Pancreas (tissue), 10 donors: ENCODE results near the gene PIGB. TPM values are rescaled to one million over a fixed set of nuclear protein-coding genes. Genes with fewer than 3 reads are reported as not detected.
A peak's percentile ranks its signal among the peaks of the same experiment; 100 is the strongest.

Experiments used
- ATAC-seq, 4 donors: fragments of 200-7000 bp; cut with Tn5 transposase; one replicate each; pipeline versions ENCODE4 v1.8.0 to v1.9.1; 2020; ENCODE audit warnings: mild to moderate bottlenecking in 4 of 4, moderate library complexity in 4 of 4
- DNase-seq, 6 donors: peaks; one replicate each; pipeline ENCODE4 v3.0.0-alpha.2; 2020
- FAIRE-seq: peaks from 2 replicates; lab custom pipeline; 2012; peaks lifted over from hg19 to GRCh38; lab: Jason Lieb, UNC
- H3K27ac ChIP-seq, 4 donors: fragments of 200-600 bp; sonication (generic); 1 replicate in 3 of 4; 2 replicates in 1 of 4; pipeline versions ENCODE4 v1.5.0 to v1.8.0; 2020
- H3K27me3 ChIP-seq, 4 donors: fragments of 200-600 bp; one replicate each; pipeline ENCODE4 v1.8.0; 2021
- H3K36me3 ChIP-seq, 3 donors: fragments of 200-600 bp; sonication (generic) in 1 of 3; one replicate each; pipeline versions ENCODE4 v1.5.0 to v1.8.0; 2020 to 2021
- H3K4me1 ChIP-seq, 3 donors: fragments of 200-600 bp; one replicate each; pipeline ENCODE4 v1.8.0; 2021
- H3K4me3 ChIP-seq, 4 donors: fragments of 200-600 bp; sonication (generic) in 2 of 4; one replicate each; pipeline versions ENCODE4 v1.5.0 to v1.8.0; 2020 to 2021
- H3K9me3 ChIP-seq, 4 donors: fragments of 200-600 bp; one replicate each; pipeline ENCODE4 v1.8.0; 2021
- WGBS, 2 donors: extraction: QIAGEN DNeasy Blood & Tissue Kit; methylation state at CpG; one replicate each; pipeline ENCODE4 v1.1.7; 2013; 5-methylcytosine and 5-hydroxymethylcytosine counted together
- intact Hi-C, 3 donors: fragments of 100-400 bp; cut with DNase I; formaldehyde crosslinking; loops; one replicate each; pipeline versions ENCODE4 v1.11.1 to v1.14.2; 2022
- polyA plus RNA-seq, 2 donors: library from polyadenylated mRNA; stranded (reverse); fragments of 200-250 nt; gene quantifications; one replicate each; pipeline ENCODE4 v1.2.3, GENCODE V29; 2013
- total RNA-seq, 6 donors: library from RNA; stranded (reverse); fragmentation: NEBNext Ultra II Directional in 4 of 6; extraction: Animal tissue kit (Norgen Biotek cat#: 25700) in 4 of 6; gene quantifications; one replicate each; pipeline versions ENCODE4 v1.2.1 to v1.2.4, GENCODE V29; 2021 to 2023
- TF ChIP-seq, protein P1 (sequence below), 4 donors: fragments of 200-600 bp; sonication (generic) in 3 of 4; IDR thresholded peaks; one replicate each; pipeline versions ENCODE4 v1.5.0 to v1.8.0; 2021; ENCODE audit warnings: antibody characterized with exemption in 4 of 4
- donor health status: healthy with polysubstance abuse.
- donor health status: DM: no; HTN: no; CAD: no; lungs with moderate emphysema.
- donor health status: DM: no; HTN: no; CAD: no.
- donor health status: control.
- donor health status: control.
- donor health status: Bipolar disorder and iron deficiency.
- donor health status: DM: yes; HTN: yes; CAD: no.
- donor health status: DM: no; HTN: no; CAD: no.
- donor health status: DM: no; HTN: no; CAD: no.
- donor health status: DM: yes; HTN: yes; CAD: no.

The PIGB gene
- total and polyA plus RNA-seq, 8 donors: 3.4 to 13.1 (median 6.0) TPM

DNA sequence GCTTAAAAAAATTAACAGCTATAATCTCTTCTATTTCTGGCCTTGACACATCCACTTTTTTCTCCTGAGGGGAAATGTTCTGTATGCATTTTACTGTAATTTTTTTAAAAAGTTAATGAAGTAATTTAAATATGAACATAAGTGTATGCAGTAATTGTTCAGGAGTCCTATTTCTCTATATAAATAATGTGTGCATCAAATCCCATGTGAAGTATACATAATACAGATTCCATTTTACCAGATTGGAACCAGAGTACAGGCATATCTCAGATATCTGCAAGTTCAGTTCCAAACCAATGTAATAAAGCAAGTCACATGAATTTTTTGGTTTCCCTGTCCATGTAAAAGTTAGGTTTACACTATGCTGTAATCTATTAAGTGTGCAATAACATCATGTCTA, 62.6 kb downstream of the PIGB start:
- Histone ChIP-seq H3K4me3 (no peak overlapping the region), H3K4me1 (no peaks in the 10 kb centered on the region), H3K27ac (no peak overlapping the region), H3K27me3 (no peaks in the 10 kb centered on the region), H3K9me3 (no peaks in the 10 kb centered on the region), H3K36me3 (peaks cover 0 to 43% (median 13%) of the 10 kb centered on the region in 3 donors)
- no peak for DNase-seq
- intact Hi-C loops: no loop called here
- no peak for ATAC-seq
- TF ChIP-seq, protein P1, sequence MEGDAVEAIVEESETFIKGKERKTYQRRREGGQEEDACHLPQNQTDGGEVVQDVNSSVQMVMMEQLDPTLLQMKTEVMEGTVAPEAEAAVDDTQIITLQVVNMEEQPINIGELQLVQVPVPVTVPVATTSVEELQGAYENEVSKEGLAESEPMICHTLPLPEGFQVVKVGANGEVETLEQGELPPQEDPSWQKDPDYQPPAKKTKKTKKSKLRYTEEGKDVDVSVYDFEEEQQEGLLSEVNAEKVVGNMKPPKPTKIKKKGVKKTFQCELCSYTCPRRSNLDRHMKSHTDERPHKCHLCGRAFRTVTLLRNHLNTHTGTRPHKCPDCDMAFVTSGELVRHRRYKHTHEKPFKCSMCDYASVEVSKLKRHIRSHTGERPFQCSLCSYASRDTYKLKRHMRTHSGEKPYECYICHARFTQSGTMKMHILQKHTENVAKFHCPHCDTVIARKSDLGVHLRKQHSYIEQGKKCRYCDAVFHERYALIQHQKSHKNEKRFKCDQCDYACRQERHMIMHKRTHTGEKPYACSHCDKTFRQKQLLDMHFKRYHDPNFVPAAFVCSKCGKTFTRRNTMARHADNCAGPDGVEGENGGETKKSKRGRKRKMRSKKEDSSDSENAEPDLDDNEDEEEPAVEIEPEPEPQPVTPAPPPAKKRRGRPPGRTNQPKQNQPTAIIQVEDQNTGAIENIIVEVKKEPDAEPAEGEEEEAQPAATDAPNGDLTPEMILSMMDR (IDR thresholded peaks at IDR 0.05): no peak
- FAIRE-seq: no peak

DNA sequence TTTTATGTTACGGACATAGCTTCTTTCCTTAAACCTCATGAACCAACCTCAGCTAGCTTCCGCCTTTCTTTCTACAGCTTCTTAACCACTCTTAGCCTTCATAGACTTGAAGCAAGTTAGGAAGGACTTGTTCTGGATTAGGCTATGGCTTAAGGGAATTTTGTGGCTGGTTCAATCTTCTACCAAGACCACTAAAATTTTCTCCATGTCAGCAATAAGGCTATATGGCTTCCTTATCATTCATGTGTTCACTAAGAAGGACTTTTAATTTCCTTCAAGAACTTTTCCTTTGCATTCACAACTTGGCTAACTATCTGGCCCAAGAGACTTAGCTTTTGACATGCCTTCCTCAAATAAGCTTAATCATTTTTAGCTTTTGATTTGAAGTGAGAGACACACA, 64.7 kb downstream of the PIGB start:
- H3K36me3 ChIP-seq: peaks cover 0 to 34% (median 16%) of the 10 kb centered on the region in 3 donors
- H3K9me3 ChIP-seq: no peaks in the 10 kb centered on the region
- FAIRE-seq: no peak

DNA sequence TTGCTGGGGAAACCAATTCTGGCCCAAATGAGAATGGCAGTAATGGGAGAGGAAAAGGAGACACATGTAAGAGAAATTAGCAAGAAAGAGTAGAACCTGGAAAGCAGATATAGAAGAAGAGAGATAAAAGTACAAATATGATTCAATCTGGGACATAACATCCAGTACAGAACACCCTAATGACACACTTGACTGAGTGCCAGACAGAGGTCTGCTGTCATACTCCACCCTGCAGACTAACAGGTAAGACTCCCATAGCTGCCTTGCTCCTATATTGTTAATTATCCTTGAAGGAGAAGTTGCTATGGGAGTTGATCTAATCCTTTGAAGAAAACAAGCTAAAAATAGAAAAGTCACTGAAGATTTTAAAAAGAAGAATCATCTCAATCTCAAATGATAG, 68.0 kb downstream of the PIGB start:
- intact Hi-C loops: no loop called here
- ATAC-seq (no peak), FAIRE-seq (no peak)

More for the DNA sequence above, 64.7 kb downstream of the PIGB start:
- 100% methylated on average over 2 of the region's 2 CpGs for WGBS, 2 donors
- no peaks in the 10 kb centered on the region for H3K4me1 ChIP-seq
- TF ChIP-seq, protein P1 (IDR thresholded peaks at IDR 0.05): no peak
- H3K27me3 ChIP-seq: no peaks in the 10 kb centered on the region
- no peak overlapping the region for H3K27ac ChIP-seq
- ATAC-seq (no peak), DNase-seq (no peak)
- H3K4me3 ChIP-seq: no peak overlapping the region
- intact Hi-C loops: no loop called here

DNA sequence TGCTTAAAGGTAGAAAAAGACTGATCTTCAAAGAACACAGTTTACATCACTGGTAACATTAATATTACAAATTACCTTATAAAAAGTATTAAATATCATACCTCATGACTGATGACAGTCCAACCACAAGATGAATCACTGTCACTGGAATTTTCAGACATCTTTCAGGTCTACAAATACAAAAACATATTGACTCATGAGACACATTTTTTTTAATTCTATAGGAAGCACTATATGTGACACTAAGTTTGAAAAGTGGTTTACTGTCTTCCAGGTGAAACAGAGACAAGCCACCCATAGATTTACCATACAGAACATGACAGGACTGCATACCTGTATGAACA, 70.2 kb downstream of the PIGB start:
- H3K36me3 ChIP-seq: peaks cover 0 to 18% (median 8%) of the 10 kb centered on the region in 3 donors
- no peak for ATAC-seq
- no peaks in the 10 kb centered on the region for H3K9me3 ChIP-seq
- peaks cover 0 to 4% (median 3%) of the 10 kb centered on the region in 3 donors for H3K4me1 ChIP-seq
- H3K27ac ChIP-seq: no peak overlapping the region
- no peak for FAIRE-seq
- TF ChIP-seq, protein P1 (IDR thresholded peaks at IDR 0.05): no peak
- H3K27me3 ChIP-seq: no peaks in the 10 kb centered on the region
- intact Hi-C loops: no loop called here
- no peak for DNase-seq
- no peak overlapping the region for H3K4me3 ChIP-seq

More for the DNA sequence above, 68.0 kb downstream of the PIGB start:
- TF ChIP-seq, protein P1 (IDR thresholded peaks at IDR 0.05): no peak
- no peak for DNase-seq
- peaks cover 0 to 21% (median 9%) of the 10 kb centered on the region in 3 donors for H3K36me3 ChIP-seq
- H3K27ac ChIP-seq: no peak overlapping the region
- H3K4me1 ChIP-seq: peaks cover 0 to 4% (median 3%) of the 10 kb centered on the region in 3 donors
- H3K4me3 ChIP-seq: no peak overlapping the region
- H3K27me3 ChIP-seq: no peaks in the 10 kb centered on the region
- H3K9me3 ChIP-seq: no peaks in the 10 kb centered on the region

DNA sequence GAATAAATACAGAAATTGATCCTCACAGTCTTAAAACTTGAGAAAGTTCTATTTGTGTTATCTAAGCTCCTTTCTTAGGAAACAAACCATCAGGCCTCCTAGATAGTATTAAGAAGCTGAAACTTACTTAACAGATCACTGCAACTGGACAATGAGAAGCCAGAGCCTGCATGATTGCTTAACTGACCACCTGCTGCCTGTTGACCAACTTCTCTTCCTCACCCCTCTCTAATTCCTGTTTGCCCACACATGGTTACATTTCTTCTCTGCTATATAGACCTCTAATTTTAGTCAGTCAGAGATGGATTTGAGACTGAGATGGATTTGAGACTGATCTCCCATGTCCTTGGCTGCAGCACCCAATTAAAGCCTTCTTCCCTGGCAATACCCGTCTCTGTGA, 75.7 kb downstream of the PIGB start:
- no peaks in the 10 kb centered on the region for H3K27me3 ChIP-seq
- no peak overlapping the region for H3K4me3 ChIP-seq
- intact Hi-C loops: no loop called here
- peak in 2 of 4 donors; percentile 29 to 35 for ATAC-seq
- no peak for FAIRE-seq
- DNase-seq: no peak
- no peaks in the 10 kb centered on the region for H3K4me1 ChIP-seq
- no peak overlapping the region for H3K27ac ChIP-seq
- no peaks in the 10 kb centered on the region for H3K9me3 ChIP-seq
- H3K36me3 ChIP-seq: no peaks in the 10 kb centered on the region
- 93 to 95% methylated on average over 1 of the region's 1 CpG for WGBS, 2 donors
- TF ChIP-seq, protein P1 (IDR thresholded peaks at IDR 0.05): no peak
